ENCODE measurements around the gene SFT2D1.

DNA sequence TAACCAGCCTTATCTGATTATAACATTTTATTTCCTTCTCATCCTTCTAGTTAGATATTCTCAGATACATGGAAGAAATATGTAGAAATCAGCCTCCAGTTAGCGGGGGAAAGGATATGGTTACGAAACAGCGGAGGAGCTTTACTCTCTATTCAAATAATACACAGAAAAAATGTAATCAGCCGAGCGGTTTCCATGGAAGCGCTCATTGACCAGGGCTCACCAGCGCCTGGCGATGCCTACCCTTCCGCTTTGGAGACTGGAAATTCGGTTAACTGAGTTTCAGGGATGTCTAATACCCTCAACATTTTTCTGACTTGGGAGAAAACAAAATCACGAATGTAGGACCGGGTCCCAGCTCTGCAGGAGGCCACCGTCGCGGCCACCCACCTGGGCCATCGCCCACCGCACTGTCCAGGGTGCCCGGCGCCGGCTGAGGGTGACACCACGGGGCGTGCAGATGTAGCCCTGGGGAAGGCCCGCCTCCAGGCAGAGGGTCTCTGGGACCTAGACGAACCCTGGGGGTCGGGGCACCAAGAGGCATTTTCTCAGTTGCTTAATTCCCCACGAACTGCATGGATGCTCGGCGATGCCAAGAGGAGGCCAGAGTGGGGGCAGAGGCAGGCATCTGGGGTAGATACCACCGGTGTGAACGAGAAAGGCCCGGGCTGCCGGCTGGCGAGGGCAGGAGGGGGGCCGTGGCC is 35.8 kb downstream of the SFT2D1 start:
- TF ChIP-seq, protein P1, sequence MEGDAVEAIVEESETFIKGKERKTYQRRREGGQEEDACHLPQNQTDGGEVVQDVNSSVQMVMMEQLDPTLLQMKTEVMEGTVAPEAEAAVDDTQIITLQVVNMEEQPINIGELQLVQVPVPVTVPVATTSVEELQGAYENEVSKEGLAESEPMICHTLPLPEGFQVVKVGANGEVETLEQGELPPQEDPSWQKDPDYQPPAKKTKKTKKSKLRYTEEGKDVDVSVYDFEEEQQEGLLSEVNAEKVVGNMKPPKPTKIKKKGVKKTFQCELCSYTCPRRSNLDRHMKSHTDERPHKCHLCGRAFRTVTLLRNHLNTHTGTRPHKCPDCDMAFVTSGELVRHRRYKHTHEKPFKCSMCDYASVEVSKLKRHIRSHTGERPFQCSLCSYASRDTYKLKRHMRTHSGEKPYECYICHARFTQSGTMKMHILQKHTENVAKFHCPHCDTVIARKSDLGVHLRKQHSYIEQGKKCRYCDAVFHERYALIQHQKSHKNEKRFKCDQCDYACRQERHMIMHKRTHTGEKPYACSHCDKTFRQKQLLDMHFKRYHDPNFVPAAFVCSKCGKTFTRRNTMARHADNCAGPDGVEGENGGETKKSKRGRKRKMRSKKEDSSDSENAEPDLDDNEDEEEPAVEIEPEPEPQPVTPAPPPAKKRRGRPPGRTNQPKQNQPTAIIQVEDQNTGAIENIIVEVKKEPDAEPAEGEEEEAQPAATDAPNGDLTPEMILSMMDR (IDR thresholded peaks at IDR 0.05), result no peak
- no peak for TF ChIP-seq POLR2A (IDR thresholded peaks at IDR 0.05)

Data from Peyer's patch (tissue), 4 donors.